ENCODE data around the gene ZNF420. TPM values are rescaled to one million over a fixed set of nuclear protein-coding genes. Genes with fewer than 3 reads are reported as not detected.
A peak's percentile ranks its signal among the peaks of the same experiment; 100 is the strongest.

The ZNF420 gene
- total and polyA plus RNA-seq, 2 of the 13 experiments (the other 11 are each of a cell fraction or from before 2014, with no cell fraction given), result 1.4 to 6.6 TPM

- TF ChIP-seq DPF2 (CRISPR knock-in tag; IDR thresholded peaks at IDR 0.05; ENCODE audit: borderline replicate concordance, low read depth) (no peak), ELF4 (CRISPR knock-in tag; IDR thresholded peaks at IDR 0.05; ENCODE audit: borderline replicate concordance) (peak; percentile 67; the same call in 1 of the 2 replicates), ZUFSP (CRISPR knock-in tag; IDR thresholded peaks at IDR 0.05; ENCODE audit: borderline replicate concordance) (no peak), ZNF253 (CRISPR knock-in tag; IDR thresholded peaks at IDR 0.05; ENCODE audit: borderline replicate concordance) (0 out of 2 replicates have a peak, but pooled peaks have one; percentile 13), ZNF766 (CRISPR knock-in tag; IDR thresholded peaks at IDR 0.05; ENCODE audit: borderline replicate concordance) (0 out of 2 replicates have a peak, but pooled peaks have one; percentile 44), MIER2 (CRISPR knock-in tag; IDR thresholded peaks at IDR 0.05) (no peak), ZNF883 (CRISPR knock-in tag; IDR thresholded peaks at IDR 0.05; ENCODE audit: not compliant biosample characterization) (peak; percentile 54), BRD4 (CRISPR knock-in tag; IDR thresholded peaks at IDR 0.05) (peak; percentile 21; the same call in 1 of the 2 replicates), SP1 (IDR thresholded peaks at IDR 0.05) (no peak), SP1 (CRISPR knock-in tag; IDR thresholded peaks at IDR 0.05) (peak; percentile 46; the same call in 1 of the 2 replicates), ZSCAN9 (CRISPR knock-in tag; IDR thresholded peaks at IDR 0.05; ENCODE audit: borderline replicate concordance) (peak; percentile 66; the same call in 1 of the 2 replicates), MEIS2 (CRISPR knock-in tag; IDR thresholded peaks at IDR 0.05) (no peak), NFYB (CRISPR knock-in tag; IDR thresholded peaks at IDR 0.05) (peak; percentile 43; the same call in 1 of the 2 replicates), PRMT3 (CRISPR knock-in tag; IDR thresholded peaks at IDR 0.05; ENCODE audit: borderline replicate concordance, low read depth) (no peak), ZNF367 (CRISPR knock-in tag; IDR thresholded peaks at IDR 0.05; ENCODE audit: borderline replicate concordance) (no peak; the same call in 1 of the 2 replicates), ZNF326 (CRISPR knock-in tag; IDR thresholded peaks at IDR 0.05; ENCODE audit: borderline replicate concordance) (no peak), ZNF143 (CRISPR knock-in tag; IDR thresholded peaks at IDR 0.05) (peak; percentile 99), RARA (CRISPR knock-in tag; IDR thresholded peaks at IDR 0.05) (no peak), ZNF784 (CRISPR knock-in tag; IDR thresholded peaks at IDR 0.05; ENCODE audit: borderline replicate concordance) (peak; percentile 89; the same call in 1 of the 2 replicates), XBP1 (CRISPR knock-in tag; IDR thresholded peaks at IDR 0.05) (no peak), ZNF317 (CRISPR knock-in tag; IDR thresholded peaks at IDR 0.05) (peak; percentile 65; the same call in 1 of the 2 replicates), KDM4B (CRISPR knock-in tag; IDR thresholded peaks at IDR 0.05) (no peak), PHF21A (CRISPR knock-in tag; IDR thresholded peaks at IDR 0.05) (peak; percentile 98), HDAC1 (CRISPR knock-in tag; IDR thresholded peaks at IDR 0.05) (peak; percentile 71; the same call in 1 of the 2 replicates), ZNF687 (CRISPR knock-in tag; IDR thresholded peaks at IDR 0.05) (peak; percentile 96)
Observed at GRCh38 chr19:37077934-37078716, at the start of gene ZNF420 (continued).

Data from HepG2 (cell line).